ENCODE results near the gene ERC2.

GRCh38 chr3:55963601-55964000 is 504.7 kb downstream of the ERC2 start:
- TF ChIP-seq EZH2phosphoT487 (conservative IDR thresholded peaks at IDR 0.05; ENCODE audit: low read length) (no peak), CTCF (IDR thresholded peaks at IDR 0.05; ENCODE audit: insufficient read depth, low read length, poor library complexity, severe bottlenecking) (no peak)

Data from SU-DHL-6 (cell line).